Measurements from ENCODE around the gene PAIP2B. TPM values are rescaled to one million over a fixed set of nuclear protein-coding genes. Genes with fewer than 3 reads are reported as not detected.

The PAIP2B gene
- total RNA-seq, 1 donor from 2014 or later = 10.8 TPM

DNA sequence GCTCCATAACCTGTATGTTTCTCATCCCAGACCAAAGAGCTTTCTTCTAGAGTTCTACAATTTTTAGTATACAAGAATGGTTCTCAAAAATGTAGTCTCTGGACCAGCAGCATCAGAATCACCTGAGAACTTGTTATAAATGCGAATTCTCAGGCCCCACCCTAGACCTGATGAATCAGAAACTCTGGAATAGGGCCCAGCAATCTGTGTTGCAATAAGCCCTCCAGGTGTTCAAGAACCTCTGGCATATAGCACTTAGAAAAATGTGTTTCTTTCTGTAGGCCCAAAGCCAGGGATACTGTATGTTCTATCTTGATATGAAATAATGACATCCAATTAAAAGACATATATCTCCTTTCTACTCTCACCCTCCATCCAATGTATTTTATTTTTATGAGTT is 10.4 kb downstream of the PAIP2B start:
- Mint-ChIP-seq H3K27ac (no peak overlapping the region), H3K36me3 (no peaks in the 10 kb centered on the region), H3K9me3 (no peaks in the 10 kb centered on the region), H3K4me1 (peaks cover 8% of the 10 kb centered on the region), H3K4me3 (no peak overlapping the region), H3K27me3 (ENCODE audit: low read depth) (no peaks in the 10 kb centered on the region)
- TF ChIP-seq CTCF (IDR thresholded peaks at IDR 0.05; ENCODE audit: unreplicated experiment) = no peak
- no peak for DNase-seq (ENCODE audit: low spot score in 2 of 2, unreplicated experiment in 2 of 2)

- H3K36me3 Mint-ChIP-seq = no peaks in the 10 kb centered on the region
- H3K4me1 Mint-ChIP-seq = peaks cover 8% of the 10 kb centered on the region
- H3K27ac Mint-ChIP-seq = peak overlapping the region; percentile 58
- no peaks in the 10 kb centered on the region for H3K9me3 Mint-ChIP-seq
- no peaks in the 10 kb centered on the region for H3K27me3 Mint-ChIP-seq (ENCODE audit: low read depth)
- H3K4me3 Mint-ChIP-seq = no peak overlapping the region
- DNase-seq (ENCODE audit: low spot score in 2 of 2, unreplicated experiment in 2 of 2) = no peak
- no peak for TF ChIP-seq CTCF (IDR thresholded peaks at IDR 0.05; ENCODE audit: unreplicated experiment)
These were observed 11.5 kb downstream of the PAIP2B start for GRCh38 chr2:71215447-71215846.

DNA sequence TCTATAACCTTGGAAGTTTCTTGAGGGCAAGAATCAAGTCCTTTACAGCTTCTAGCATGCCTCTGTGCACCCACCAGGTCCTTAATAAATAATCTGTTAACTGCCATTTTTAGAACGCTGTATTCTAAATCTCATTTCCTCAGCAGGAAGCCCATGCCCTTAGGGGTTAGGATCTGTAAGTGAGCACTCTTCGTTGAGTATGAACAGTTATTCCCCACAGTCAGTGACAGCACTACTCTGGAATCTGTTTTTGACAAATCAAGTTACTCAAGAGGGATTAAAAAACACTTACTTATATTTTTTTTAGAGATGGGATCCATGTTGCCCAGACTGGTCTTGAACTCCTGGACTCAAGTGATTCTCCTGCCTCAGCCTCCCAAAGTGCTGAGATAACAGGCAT is 14.6 kb downstream of the PAIP2B start:
- Mint-ChIP-seq H3K9me3 (no peaks in the 10 kb centered on the region), H3K27ac (no peak overlapping the region), H3K36me3 (no peaks in the 10 kb centered on the region), H3K4me3 (no peak overlapping the region), H3K4me1 (peaks cover 8% of the 10 kb centered on the region), H3K27me3 (ENCODE audit: low read depth) (peaks cover 7% of the 10 kb centered on the region)
- no peak for TF ChIP-seq CTCF (IDR thresholded peaks at IDR 0.05; ENCODE audit: unreplicated experiment)
- DNase-seq (ENCODE audit: low spot score in 2 of 2, unreplicated experiment in 2 of 2) = no peak

DNA sequence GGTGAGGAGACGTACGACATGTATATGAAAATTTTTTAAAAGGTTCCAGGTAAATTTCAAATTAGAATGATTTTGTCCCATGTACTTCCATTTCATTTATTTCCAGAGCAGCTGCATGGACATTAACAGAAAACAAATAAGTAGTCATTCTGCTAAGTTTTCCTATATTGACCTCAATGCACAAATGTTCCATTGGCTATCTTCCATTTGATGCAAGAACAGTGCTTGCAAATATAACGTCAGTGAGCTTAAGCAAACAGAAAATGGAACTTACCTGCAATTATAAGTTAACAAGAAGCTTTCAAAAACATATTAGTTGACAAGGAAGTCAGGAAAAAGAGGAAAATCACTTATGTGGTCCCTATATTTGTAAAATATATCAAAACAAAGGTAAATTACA is 16.6 kb downstream of the PAIP2B start:
- Mint-ChIP-seq H3K36me3 (no peaks in the 10 kb centered on the region), H3K27ac (no peak overlapping the region), H3K4me3 (no peak overlapping the region), H3K9me3 (no peaks in the 10 kb centered on the region), H3K4me1 (peaks cover 2% of the 10 kb centered on the region), H3K27me3 (ENCODE audit: low read depth) (peaks cover 8% of the 10 kb centered on the region)
- no peak for TF ChIP-seq CTCF (IDR thresholded peaks at IDR 0.05; ENCODE audit: unreplicated experiment)
- no peak for DNase-seq (ENCODE audit: low spot score in 2 of 2, unreplicated experiment in 2 of 2)

GRCh38 chr2:71208756-71209155 is 18.1 kb downstream of the PAIP2B start:
- Mint-ChIP-seq H3K27ac (no peak overlapping the region), H3K9me3 (no peaks in the 10 kb centered on the region), H3K36me3 (no peaks in the 10 kb centered on the region), H3K27me3 (ENCODE audit: low read depth) (peaks cover 8% of the 10 kb centered on the region), H3K4me3 (no peak overlapping the region), H3K4me1 (no peaks in the 10 kb centered on the region)
- DNase-seq (ENCODE audit: low spot score in 2 of 2, unreplicated experiment in 2 of 2) = no peak
- TF ChIP-seq CTCF (IDR thresholded peaks at IDR 0.05; ENCODE audit: unreplicated experiment) = no peak

GRCh38 chr2:71207601-71208000 is 19.3 kb downstream of the PAIP2B start:
- no peak overlapping the region for H3K27ac Mint-ChIP-seq
- no peaks in the 10 kb centered on the region for H3K4me1 Mint-ChIP-seq
- no peak overlapping the region for H3K4me3 Mint-ChIP-seq
- H3K36me3 Mint-ChIP-seq = no peaks in the 10 kb centered on the region
- no peak for DNase-seq (ENCODE audit: low spot score in 2 of 2, unreplicated experiment in 2 of 2)
- peaks cover 8% of the 10 kb centered on the region for H3K27me3 Mint-ChIP-seq (ENCODE audit: low read depth)
- H3K9me3 Mint-ChIP-seq = no peaks in the 10 kb centered on the region
- no peak for TF ChIP-seq CTCF (IDR thresholded peaks at IDR 0.05; ENCODE audit: unreplicated experiment)
